GM06990 (cell line): ENCODE measurements around the gene CCN2.

Experiments used
- DNase-seq: peaks from one replicate; pipeline ENCODE4 v3.0.0-alpha.2; 2011; ENCODE audit not compliant: insufficient read length; ENCODE audit errors: extremely low read depth
- H3K27me3 ChIP-seq: replicated peaks from 2 replicates; pipeline ENCODE4 v1.6.0; 2011; ENCODE audit warnings: low read length; ENCODE audit not compliant: control insufficient read depth, insufficient read depth
- H3K36me3 ChIP-seq: 2 replicates; pipeline ENCODE4 v1.5.1; 2011; ENCODE audit warnings: low read length; ENCODE audit not compliant: control insufficient read depth, insufficient read depth
- H3K4me3 ChIP-seq: replicated peaks from 2 replicates; pipeline ENCODE4 v1.5.1; 2011; ENCODE audit warnings: low read depth, mild to moderate bottlenecking, control low read depth, low read length
- CTCF ChIP-seq: IDR thresholded peaks from 2 replicates; pipeline ENCODE4 v1.5.1; 2011; ENCODE audit warnings: low read length, control low read depth, mild to moderate bottlenecking, inconsistent platforms; ENCODE audit not compliant: insufficient read depth, poor library complexity, severe bottlenecking

Gene CCN2

GRCh38 chr6:131995917-131996316 lies 44.7 kb upstream of the CCN2 start:
- no peaks in the 10 kb centered on the region for H3K36me3 ChIP-seq
- no peak for DNase-seq
- TF ChIP-seq CTCF, result no peak
- no peaks in the 10 kb centered on the region for H3K27me3 ChIP-seq
- no peak overlapping the region for H3K4me3 ChIP-seq

- no peaks in the 10 kb centered on the region for H3K27me3 ChIP-seq
- H3K4me3 ChIP-seq, result no peak overlapping the region
- DNase-seq, result no peak
- no peak for TF ChIP-seq CTCF
- H3K36me3 ChIP-seq, result no peaks in the 10 kb centered on the region
Measured at GRCh38 chr6:131992557-131992956, 41.4 kb upstream of the CCN2 start.

GRCh38 chr6:131989036-131989435 lies 37.9 kb upstream of the CCN2 start:
- no peak for TF ChIP-seq CTCF
- no peak overlapping the region for H3K4me3 ChIP-seq
- DNase-seq, result no peak
- H3K27me3 ChIP-seq, result no peaks in the 10 kb centered on the region
- no peaks in the 10 kb centered on the region for H3K36me3 ChIP-seq

GRCh38 chr6:131982740-131983259 lies 31.6 kb upstream of the CCN2 start:
- DNase-seq, result no peak
- Histone ChIP-seq H3K4me3 (no peak overlapping the region), H3K27me3 (no peaks in the 10 kb centered on the region; the same call in 1 of the 2 replicates), H3K36me3 (no peaks in the 10 kb centered on the region)
- no peak for TF ChIP-seq CTCF

- TF ChIP-seq CTCF, result no peak
- no peaks in the 10 kb centered on the region; the same call in 1 of the 2 replicates for H3K27me3 ChIP-seq
- H3K4me3 ChIP-seq, result no peak overlapping the region
- DNase-seq, result no peak
- no peaks in the 10 kb centered on the region for H3K36me3 ChIP-seq
Measured at GRCh38 chr6:131981624-131981978, 30.4 kb upstream of the CCN2 start.
